ENCODE data around the gene CSTPP1.

The CSTPP1 gene

GRCh38 chr11:46947399-46948077 is 11.0 kb downstream of the CSTPP1 start:
- no peaks in the 10 kb centered on the region for H3K9me2 ChIP-seq (replicated peaks; ENCODE audit: insufficient read depth, low read length)
- no peak overlapping the region for H2AFZ ChIP-seq (ENCODE audit: low read depth, low read length, severe bottlenecking)
- H3K27me3 ChIP-seq (ENCODE audit: low read length) = no peaks in the 10 kb centered on the region
- no peak overlapping the region for H3K4me2 ChIP-seq (ENCODE audit: low read depth, low read length, poor library complexity, severe bottlenecking)
- no peaks in the 10 kb centered on the region for H3K9me3 ChIP-seq (ENCODE audit: insufficient read depth, low read length)
- H3K36me3 ChIP-seq (ENCODE audit: low read length) = no peaks in the 10 kb centered on the region
- H3F3A ChIP-seq (ENCODE audit: insufficient read depth) = no peaks in the 10 kb centered on the region
- no peak overlapping the region for H3K27ac ChIP-seq (ENCODE audit: low read depth, low read length)
- H3K79me2 ChIP-seq (ENCODE audit: insufficient read depth, low read length) = no peaks in the 10 kb centered on the region
- TF ChIP-seq, protein P1, sequence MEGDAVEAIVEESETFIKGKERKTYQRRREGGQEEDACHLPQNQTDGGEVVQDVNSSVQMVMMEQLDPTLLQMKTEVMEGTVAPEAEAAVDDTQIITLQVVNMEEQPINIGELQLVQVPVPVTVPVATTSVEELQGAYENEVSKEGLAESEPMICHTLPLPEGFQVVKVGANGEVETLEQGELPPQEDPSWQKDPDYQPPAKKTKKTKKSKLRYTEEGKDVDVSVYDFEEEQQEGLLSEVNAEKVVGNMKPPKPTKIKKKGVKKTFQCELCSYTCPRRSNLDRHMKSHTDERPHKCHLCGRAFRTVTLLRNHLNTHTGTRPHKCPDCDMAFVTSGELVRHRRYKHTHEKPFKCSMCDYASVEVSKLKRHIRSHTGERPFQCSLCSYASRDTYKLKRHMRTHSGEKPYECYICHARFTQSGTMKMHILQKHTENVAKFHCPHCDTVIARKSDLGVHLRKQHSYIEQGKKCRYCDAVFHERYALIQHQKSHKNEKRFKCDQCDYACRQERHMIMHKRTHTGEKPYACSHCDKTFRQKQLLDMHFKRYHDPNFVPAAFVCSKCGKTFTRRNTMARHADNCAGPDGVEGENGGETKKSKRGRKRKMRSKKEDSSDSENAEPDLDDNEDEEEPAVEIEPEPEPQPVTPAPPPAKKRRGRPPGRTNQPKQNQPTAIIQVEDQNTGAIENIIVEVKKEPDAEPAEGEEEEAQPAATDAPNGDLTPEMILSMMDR (IDR thresholded peaks at IDR 0.05; ENCODE audit: insufficient read depth, low read length, poor library complexity, severe bottlenecking) = no peak
- TF ChIP-seq EZH2phosphoT487 (conservative IDR thresholded peaks at IDR 0.05; ENCODE audit: low read length) = no peak
- H3K9ac ChIP-seq (ENCODE audit: low read length) = no peak overlapping the region
- H4K20me1 ChIP-seq (ENCODE audit: low read depth, low read length) = no peaks in the 10 kb centered on the region
- no peak overlapping the region for H3K4me3 ChIP-seq (ENCODE audit: insufficient read depth, low read length, poor library complexity, severe bottlenecking)

DNA sequence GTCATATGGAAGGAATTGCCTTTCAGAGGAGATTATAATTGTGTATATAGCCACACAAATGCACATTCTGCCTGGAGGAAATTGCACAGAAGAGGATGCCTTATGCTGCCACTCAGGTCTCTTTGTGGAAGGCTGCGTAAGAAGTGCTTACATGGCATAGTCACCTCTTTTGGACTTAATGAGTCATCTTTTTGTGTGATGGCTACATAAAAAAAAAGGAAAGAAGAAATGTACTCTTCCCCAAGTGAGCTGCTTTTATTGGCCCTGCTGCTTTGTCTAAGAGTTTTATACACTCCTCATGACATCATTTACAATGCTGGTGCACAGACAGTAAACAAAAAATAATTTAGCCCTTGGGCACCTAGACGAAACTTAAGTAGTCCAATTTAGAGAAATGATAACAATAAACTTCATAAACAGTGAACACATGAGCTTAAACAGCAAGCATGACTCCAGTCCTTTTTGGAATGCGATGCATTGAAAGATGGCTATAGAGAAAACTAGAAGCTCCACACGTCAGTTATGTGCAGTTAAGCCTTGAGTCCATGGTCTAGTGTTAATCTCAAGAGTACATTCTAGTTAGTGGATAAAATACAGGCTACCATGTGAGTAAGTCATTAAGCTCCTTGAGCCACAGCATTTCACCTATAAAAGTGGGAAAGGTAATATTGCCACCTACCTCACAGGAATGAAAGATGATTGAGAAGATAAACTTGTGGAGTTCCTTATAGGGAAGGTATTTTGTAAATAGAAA is 12.0 kb downstream of the CSTPP1 start:
- Histone ChIP-seq H3K9ac (ENCODE audit: low read length) (no peak overlapping the region), H3K27ac (ENCODE audit: low read depth, low read length) (no peak overlapping the region), H3K9me2 (replicated peaks; ENCODE audit: insufficient read depth, low read length) (no peaks in the 10 kb centered on the region), H2AFZ (ENCODE audit: low read depth, low read length, severe bottlenecking) (no peak overlapping the region), H3K79me2 (ENCODE audit: insufficient read depth, low read length) (no peaks in the 10 kb centered on the region), H3F3A (ENCODE audit: insufficient read depth) (no peaks in the 10 kb centered on the region), H3K36me3 (ENCODE audit: low read length) (no peaks in the 10 kb centered on the region), H3K27me3 (ENCODE audit: low read length) (no peaks in the 10 kb centered on the region), H3K9me3 (ENCODE audit: insufficient read depth, low read length) (no peaks in the 10 kb centered on the region), H4K20me1 (ENCODE audit: low read depth, low read length) (no peaks in the 10 kb centered on the region), H3K4me3 (ENCODE audit: insufficient read depth, low read length, poor library complexity, severe bottlenecking) (no peak overlapping the region), H3K4me2 (ENCODE audit: low read depth, low read length, poor library complexity, severe bottlenecking) (no peak overlapping the region)
- TF ChIP-seq, protein P1 (IDR thresholded peaks at IDR 0.05; ENCODE audit: insufficient read depth, low read length, poor library complexity, severe bottlenecking) = no peak
- no peak for TF ChIP-seq EZH2phosphoT487 (conservative IDR thresholded peaks at IDR 0.05; ENCODE audit: low read length)

GRCh38 chr11:46949297-46949696 is 12.7 kb downstream of the CSTPP1 start:
- no peak overlapping the region for H2AFZ ChIP-seq (ENCODE audit: low read depth, low read length, severe bottlenecking)
- H3K27me3 ChIP-seq (ENCODE audit: low read length) = no peaks in the 10 kb centered on the region
- no peaks in the 10 kb centered on the region for H3K9me3 ChIP-seq (ENCODE audit: insufficient read depth, low read length)
- no peak for TF ChIP-seq EZH2phosphoT487 (conservative IDR thresholded peaks at IDR 0.05; ENCODE audit: low read length)
- TF ChIP-seq, protein P1 (IDR thresholded peaks at IDR 0.05; ENCODE audit: insufficient read depth, low read length, poor library complexity, severe bottlenecking) = no peak
- no peaks in the 10 kb centered on the region for H4K20me1 ChIP-seq (ENCODE audit: low read depth, low read length)
- no peaks in the 10 kb centered on the region for H3K79me2 ChIP-seq (ENCODE audit: insufficient read depth, low read length)
- no peak overlapping the region for H3K27ac ChIP-seq (ENCODE audit: low read depth, low read length)
- no peak overlapping the region for H3K4me2 ChIP-seq (ENCODE audit: low read depth, low read length, poor library complexity, severe bottlenecking)
- H3K4me3 ChIP-seq (ENCODE audit: insufficient read depth, low read length, poor library complexity, severe bottlenecking) = no peak overlapping the region
- no peaks in the 10 kb centered on the region for H3K36me3 ChIP-seq (ENCODE audit: low read length)
- H3F3A ChIP-seq (ENCODE audit: insufficient read depth) = no peaks in the 10 kb centered on the region
- H3K9me2 ChIP-seq (replicated peaks; ENCODE audit: insufficient read depth, low read length) = no peaks in the 10 kb centered on the region
- H3K9ac ChIP-seq (ENCODE audit: low read length) = no peak overlapping the region
